GM10266 (cell line): Measurements from ENCODE around the gene EYS.

Experiments
- DNase-seq: peaks from one replicate; pipeline ENCODE4 v3.0.0; 2012; ENCODE audit errors: extremely low spot score
- CTCF ChIP-seq: IDR thresholded peaks from 2 replicates; pipeline ENCODE4 v1.5.1; 2012; ENCODE audit warnings: mild to moderate bottlenecking, low read depth; ENCODE audit not compliant: control insufficient read depth, insufficient read depth; ENCODE audit errors: missing control alignments

The EYS gene

GRCh38 chr6:65000815-65001214 is 706.2 kb downstream of the EYS start:
- TF ChIP-seq CTCF: no peak
- no peak for DNase-seq

GRCh38 chr6:64998204-64998603 is 708.8 kb downstream of the EYS start:
- TF ChIP-seq CTCF: no peak
- no peak for DNase-seq

- TF ChIP-seq CTCF: no peak
- DNase-seq: no peak
Measured at GRCh38 chr6:64996301-64996700, 710.7 kb downstream of the EYS start.

- no peak for DNase-seq
- TF ChIP-seq CTCF: no peak
Measured at GRCh38 chr6:64990652-64991304, 716.2 kb downstream of the EYS start.

- no peak for DNase-seq
- TF ChIP-seq CTCF: no peak
Measured at GRCh38 chr6:64988148-64988547, 718.9 kb downstream of the EYS start.

- DNase-seq: no peak
- no peak for TF ChIP-seq CTCF
Measured at GRCh38 chr6:64987066-64987465, 720.0 kb downstream of the EYS start.

GRCh38 chr6:64985726-64986125 is 721.3 kb downstream of the EYS start:
- no peak for TF ChIP-seq CTCF
- DNase-seq: no peak
